Calu3 (cell line): ENCODE data around the gene LSS. TPM values are rescaled to one million over a fixed set of nuclear protein-coding genes. Genes with fewer than 3 reads are reported as not detected.

Experiments
- BruUV-seq: library from RNA; stranded (reverse); fragments of 400-500 nt; replicated peaks from 2 replicates; lab custom pipeline; 2021; lab: Mats Ljungman, UMichigan
- CTCF ChIA-PET: fragments of 300-600 bp; sonication (Branson Sonifier 250); formaldehyde crosslinking; loops from one replicate; lab custom pipeline; 2022; ENCODE audit warnings: antibody characterized with exemption; lab: Charles Lee
- DNase-seq: peaks from one replicate; pipeline ENCODE4 v3.0.0; 2022
- H3K27ac Mint-ChIP-seq: one replicate; pipeline ENCODE4 v1.8.0; 2022; ENCODE audit warnings: mixed read lengths; ENCODE audit not compliant: unreplicated experiment
- H3K27me3 Mint-ChIP-seq: one replicate; pipeline ENCODE4 v1.8.0; 2022; ENCODE audit warnings: mixed read lengths; ENCODE audit not compliant: unreplicated experiment
- H3K36me3 Mint-ChIP-seq: one replicate; pipeline ENCODE4 v1.8.0; 2022; ENCODE audit warnings: mild to moderate bottlenecking, moderate library complexity, mixed read lengths; ENCODE audit not compliant: insufficient read depth, unreplicated experiment
- H3K4me1 Mint-ChIP-seq: one replicate; pipeline ENCODE4 v1.8.0; 2022; ENCODE audit warnings: mild to moderate bottlenecking, low read depth, mixed read lengths; ENCODE audit not compliant: unreplicated experiment
- H3K4me3 Mint-ChIP-seq: one replicate; pipeline ENCODE4 v1.8.0; 2022; ENCODE audit warnings: mild to moderate bottlenecking, low read depth, moderate library complexity, mixed read lengths; ENCODE audit not compliant: unreplicated experiment
- H3K9me3 Mint-ChIP-seq: one replicate; pipeline ENCODE4 v1.8.0; 2022; ENCODE audit warnings: low read depth, mixed read lengths; ENCODE audit not compliant: unreplicated experiment
- CTCF ChIP-seq: fragments of 200-600 bp; IDR thresholded peaks from one replicate; pipeline ENCODE4 v1.8.0; 2022; ENCODE audit warnings: antibody characterized with exemption; ENCODE audit not compliant: unreplicated experiment
- intact Hi-C: fragments of 100-400 bp; cut with micrococcal nuclease; formaldehyde crosslinking; loops from one replicate; pipeline ENCODE4 v1.10.0; 2022; ENCODE audit not compliant: unreplicated experiment
- total RNA-seq: library from RNA; stranded (reverse); gene quantifications from 2 replicates; pipeline ENCODE4 v1.2.3, GENCODE V29; 2022

Gene LSS
- total RNA-seq, 1 experiment from 2014 or later: 55.1 TPM

GRCh38 chr21:46160907-46161632, 67.5 kb downstream of the LSS start:
- H3K27me3 Mint-ChIP-seq: peaks cover 16% of the 10 kb centered on the region
- CTCF ChIA-PET: no interaction called here
- TF ChIP-seq CTCF: no peak

GRCh38 chr21:46160657-46160906, 68.0 kb downstream of the LSS start:
- Mint-ChIP-seq H3K9me3 (no peaks in the 10 kb centered on the region), H3K4me3 (no peak overlapping the region), H3K27me3 (peaks cover 16% of the 10 kb centered on the region), H3K36me3 (peaks cover 16% of the 10 kb centered on the region), H3K27ac (no peak overlapping the region), H3K4me1 (no peaks in the 10 kb centered on the region)
- BruUV-seq: no TSS peak
- no peak for DNase-seq
- intact Hi-C loops: no loop called here
- CTCF ChIA-PET: no interaction called here
- TF ChIP-seq CTCF: no peak

More at GRCh38 chr21:46160907-46161632, 67.5 kb downstream of the LSS start:
- Mint-ChIP-seq H3K27ac (no peak overlapping the region), H3K4me1 (no peaks in the 10 kb centered on the region), H3K36me3 (peaks cover 16% of the 10 kb centered on the region), H3K9me3 (no peaks in the 10 kb centered on the region), H3K4me3 (no peak overlapping the region)
- DNase-seq: no peak
- intact Hi-C loops: no loop called here
- no TSS peak for BruUV-seq

- CTCF ChIA-PET: interaction anchor here (1.3 kb wide), 1 partner anchor 16 kb away, joined by 5 read pairs; no protein-coding TSS in a partner anchor
- no peak for TF ChIP-seq CTCF
- no TSS peak for BruUV-seq
- H3K27ac Mint-ChIP-seq: no peak overlapping the region
- H3K27me3 Mint-ChIP-seq: peaks cover 16% of the 10 kb centered on the region
- H3K9me3 Mint-ChIP-seq: no peaks in the 10 kb centered on the region
- no peak overlapping the region for H3K4me3 Mint-ChIP-seq
- no peaks in the 10 kb centered on the region for H3K4me1 Mint-ChIP-seq
- intact Hi-C loops: no loop called here
- no peak for DNase-seq
- H3K36me3 Mint-ChIP-seq: peaks cover 16% of the 10 kb centered on the region
These were observed 68.5 kb downstream of the LSS start for GRCh38 chr21:46159841-46160656.

- CTCF ChIA-PET: interaction anchor here (1.3 kb wide), 1 partner anchor 16 kb away, joined by 5 read pairs; no protein-coding TSS in a partner anchor
- Mint-ChIP-seq H3K9me3 (no peaks in the 10 kb centered on the region), H3K4me1 (no peaks in the 10 kb centered on the region), H3K4me3 (no peak overlapping the region), H3K36me3 (peaks cover 16% of the 10 kb centered on the region), H3K27me3 (peaks cover 16% of the 10 kb centered on the region), H3K27ac (no peak overlapping the region)
- DNase-seq: no peak
- no TSS peak for BruUV-seq
- TF ChIP-seq CTCF: no peak
- intact Hi-C loops: no loop called here
These were observed 69.2 kb downstream of the LSS start for GRCh38 chr21:46159390-46159789.
